ENCODE results near the gene DAB1.

DNA sequence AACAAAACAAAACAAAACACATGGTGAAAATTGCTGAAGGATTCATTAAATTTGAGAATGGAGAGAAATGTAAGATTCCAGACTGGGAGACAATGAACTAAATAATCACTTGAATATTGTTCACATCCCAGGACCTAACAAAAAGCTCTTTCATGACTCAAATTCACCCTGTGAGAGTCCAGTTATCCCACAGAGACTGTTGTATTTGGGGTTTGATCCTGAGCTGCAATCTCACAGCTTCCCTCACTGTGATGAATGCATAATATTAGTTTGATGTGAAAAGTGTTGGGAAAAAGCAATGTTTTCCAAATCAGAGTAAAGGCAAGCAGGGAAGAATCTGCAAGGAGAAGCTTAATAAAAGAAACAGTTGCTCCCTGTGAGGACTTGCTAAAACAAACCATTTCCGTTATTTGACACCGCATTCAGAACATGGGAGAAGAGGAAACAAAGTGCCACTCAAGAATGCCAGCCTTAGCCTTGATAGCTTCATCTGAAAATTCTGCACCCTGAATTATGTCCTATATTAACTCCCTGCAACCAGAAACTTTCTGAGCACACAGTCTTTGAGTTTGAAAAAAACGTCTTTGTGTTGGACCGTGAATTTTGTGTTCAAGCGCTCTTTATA lies 208.8 kb downstream of the DAB1 start:
- TF ChIP-seq, protein P1, sequence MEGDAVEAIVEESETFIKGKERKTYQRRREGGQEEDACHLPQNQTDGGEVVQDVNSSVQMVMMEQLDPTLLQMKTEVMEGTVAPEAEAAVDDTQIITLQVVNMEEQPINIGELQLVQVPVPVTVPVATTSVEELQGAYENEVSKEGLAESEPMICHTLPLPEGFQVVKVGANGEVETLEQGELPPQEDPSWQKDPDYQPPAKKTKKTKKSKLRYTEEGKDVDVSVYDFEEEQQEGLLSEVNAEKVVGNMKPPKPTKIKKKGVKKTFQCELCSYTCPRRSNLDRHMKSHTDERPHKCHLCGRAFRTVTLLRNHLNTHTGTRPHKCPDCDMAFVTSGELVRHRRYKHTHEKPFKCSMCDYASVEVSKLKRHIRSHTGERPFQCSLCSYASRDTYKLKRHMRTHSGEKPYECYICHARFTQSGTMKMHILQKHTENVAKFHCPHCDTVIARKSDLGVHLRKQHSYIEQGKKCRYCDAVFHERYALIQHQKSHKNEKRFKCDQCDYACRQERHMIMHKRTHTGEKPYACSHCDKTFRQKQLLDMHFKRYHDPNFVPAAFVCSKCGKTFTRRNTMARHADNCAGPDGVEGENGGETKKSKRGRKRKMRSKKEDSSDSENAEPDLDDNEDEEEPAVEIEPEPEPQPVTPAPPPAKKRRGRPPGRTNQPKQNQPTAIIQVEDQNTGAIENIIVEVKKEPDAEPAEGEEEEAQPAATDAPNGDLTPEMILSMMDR (IDR thresholded peaks at IDR 0.05; ENCODE audit: low read depth, low read length, poor library complexity, severe bottlenecking), result no peak
- no peak for TF ChIP-seq EZH2phosphoT487 (IDR thresholded peaks at IDR 0.05; ENCODE audit: borderline replicate concordance, low read length)

Measured in DOHH2 (cell line).